ENCODE measurements around the gene TMEM213.

TMEM213 gene

DNA sequence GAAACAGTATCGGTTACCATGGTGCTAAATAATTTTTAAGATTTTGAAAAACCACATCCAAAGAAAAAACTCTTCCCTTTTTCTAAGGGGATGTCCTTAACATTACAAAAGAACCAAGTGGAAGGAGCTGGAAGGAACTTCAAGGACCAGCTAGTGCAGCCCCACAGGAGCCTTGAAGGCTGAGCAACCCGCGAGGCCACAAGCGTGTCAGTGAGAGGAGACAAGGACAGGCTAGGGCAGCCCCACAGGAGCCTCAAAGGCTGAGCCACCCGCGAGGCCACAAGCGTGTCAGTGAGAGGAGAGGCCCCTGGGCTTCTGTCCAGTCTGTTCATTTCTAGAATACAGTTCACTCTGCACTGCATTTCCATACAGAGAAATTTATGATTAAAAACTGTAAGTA lies 80.3 kb downstream of the TMEM213 start:
- DNase-seq: no peak

DNA sequence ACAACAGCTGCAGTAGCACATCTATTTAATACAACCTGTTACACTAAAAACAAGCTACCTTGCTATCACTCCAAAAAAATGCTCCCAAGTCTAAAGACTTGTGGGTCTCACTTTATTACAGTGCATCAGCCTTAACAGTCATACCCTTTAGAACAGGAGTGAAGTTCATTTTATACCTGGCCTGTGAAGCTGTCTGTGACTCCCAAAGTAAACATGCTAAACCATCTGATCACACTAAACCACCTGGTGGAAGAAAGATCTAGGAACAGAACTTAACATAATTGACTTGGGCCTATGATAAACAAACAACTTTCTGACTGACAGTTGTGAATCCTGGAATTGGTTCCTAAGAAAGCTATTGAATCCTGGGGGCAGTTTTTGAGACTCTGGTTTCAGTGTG lies 81.1 kb downstream of the TMEM213 start:
- no peak for DNase-seq

- no peak for DNase-seq
Measured at GRCh38 chr7:138879356-138879755, 81.6 kb downstream of the TMEM213 start.

DNA sequence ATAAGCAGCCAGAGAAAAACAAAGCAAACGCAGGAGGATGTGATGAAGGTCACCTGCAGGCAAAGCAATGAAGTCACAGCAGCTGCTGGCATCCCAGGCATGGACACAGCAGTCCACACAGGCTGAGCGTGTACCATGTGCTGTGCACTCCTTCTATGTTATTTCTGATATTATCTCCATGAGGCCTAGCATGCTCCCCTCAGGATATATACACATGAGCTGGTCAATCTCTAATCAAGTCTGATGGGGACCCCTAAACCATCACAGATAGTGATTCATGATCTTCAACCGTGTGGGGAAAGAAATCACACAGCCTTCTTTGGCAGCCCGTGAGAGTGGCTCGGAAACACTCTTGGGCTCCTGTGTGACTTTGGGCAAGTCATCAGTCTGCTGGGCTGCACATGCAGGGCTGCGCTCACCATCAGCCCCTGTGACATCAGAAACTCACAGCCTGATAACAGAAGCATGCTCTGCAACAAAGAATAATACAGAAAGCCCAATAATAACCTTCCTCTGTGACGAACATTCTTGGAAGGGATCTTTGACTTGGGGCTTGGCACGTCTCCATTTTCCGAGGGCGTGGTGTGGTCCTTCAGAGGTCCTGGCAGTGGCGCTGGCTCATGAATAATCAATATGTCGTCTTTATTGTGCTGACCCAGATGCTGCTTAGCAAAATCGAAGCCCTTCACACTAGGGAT lies 83.2 kb downstream of the TMEM213 start:
- DNase-seq: no peak

DNA sequence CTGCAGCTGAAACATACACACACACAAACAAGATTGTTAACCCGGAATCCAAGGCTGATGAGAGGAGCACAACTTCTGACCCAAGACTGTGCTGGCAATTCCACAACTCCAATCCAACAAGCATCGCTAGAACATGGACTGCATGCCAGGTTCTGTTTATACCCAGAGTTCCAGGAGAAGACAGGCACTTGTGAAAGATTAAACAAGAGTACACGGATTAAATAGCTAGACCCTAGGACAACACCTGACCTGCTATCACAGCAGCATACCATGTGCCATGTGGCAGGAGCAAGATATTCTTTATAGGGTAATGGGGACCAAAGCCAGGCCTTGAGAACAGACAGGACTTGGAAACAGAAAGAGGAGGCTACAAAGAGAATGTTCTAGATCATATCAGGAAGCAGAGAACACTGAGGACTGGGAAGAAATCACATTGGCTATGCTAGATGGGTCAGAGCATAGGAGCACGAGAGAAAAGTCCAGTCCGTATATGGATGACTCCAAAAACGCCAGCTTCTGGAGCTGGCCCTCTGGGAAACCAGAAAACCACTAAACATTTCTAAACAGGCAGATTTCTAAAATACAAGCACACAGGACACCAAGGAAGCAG lies 83.9 kb downstream of the TMEM213 start:
- no peak for DNase-seq

GRCh38 chr7:138882249-138882648 lies 84.5 kb downstream of the TMEM213 start:
- DNase-seq: no peak

DNA sequence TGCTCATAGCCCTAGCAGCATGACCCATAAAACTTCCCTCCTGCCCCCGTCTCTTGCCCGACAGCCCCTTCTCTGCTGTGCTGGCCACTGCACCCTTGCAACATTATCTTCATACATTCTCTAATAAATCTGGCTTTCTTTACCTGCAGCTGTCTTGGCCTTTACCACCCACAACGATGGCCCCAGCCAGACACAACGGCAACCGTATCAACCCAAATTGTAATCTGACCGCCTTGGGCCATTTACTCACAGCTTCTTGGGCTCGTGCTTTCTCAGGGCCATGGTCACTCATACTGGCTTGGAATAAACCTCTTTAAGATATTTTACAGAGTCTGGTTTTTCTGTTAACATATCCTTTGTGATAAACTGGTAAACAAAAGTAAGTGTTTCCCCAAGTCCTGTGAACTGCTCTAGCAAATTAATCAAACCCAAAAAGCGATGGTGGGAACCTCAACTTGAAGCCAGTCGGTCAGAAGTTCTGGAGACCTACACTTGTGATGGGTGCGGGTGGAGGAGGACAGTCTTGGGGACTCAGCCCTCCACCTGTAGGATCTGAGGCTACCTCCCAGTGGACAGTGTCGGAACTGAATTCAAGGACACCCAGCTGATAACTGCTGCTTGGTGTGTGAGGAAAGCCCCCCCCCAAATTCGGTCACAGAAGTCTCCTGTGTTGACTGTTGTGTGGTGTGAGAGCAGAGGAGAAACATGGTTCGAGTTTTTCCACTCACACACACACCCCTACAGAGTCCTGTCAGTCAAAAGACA lies 87.8 kb downstream of the TMEM213 start:
- no peak for DNase-seq

- peak; percentile 64 for DNase-seq
Measured at GRCh38 chr7:138886501-138886917, 88.7 kb downstream of the TMEM213 start.

DNA sequence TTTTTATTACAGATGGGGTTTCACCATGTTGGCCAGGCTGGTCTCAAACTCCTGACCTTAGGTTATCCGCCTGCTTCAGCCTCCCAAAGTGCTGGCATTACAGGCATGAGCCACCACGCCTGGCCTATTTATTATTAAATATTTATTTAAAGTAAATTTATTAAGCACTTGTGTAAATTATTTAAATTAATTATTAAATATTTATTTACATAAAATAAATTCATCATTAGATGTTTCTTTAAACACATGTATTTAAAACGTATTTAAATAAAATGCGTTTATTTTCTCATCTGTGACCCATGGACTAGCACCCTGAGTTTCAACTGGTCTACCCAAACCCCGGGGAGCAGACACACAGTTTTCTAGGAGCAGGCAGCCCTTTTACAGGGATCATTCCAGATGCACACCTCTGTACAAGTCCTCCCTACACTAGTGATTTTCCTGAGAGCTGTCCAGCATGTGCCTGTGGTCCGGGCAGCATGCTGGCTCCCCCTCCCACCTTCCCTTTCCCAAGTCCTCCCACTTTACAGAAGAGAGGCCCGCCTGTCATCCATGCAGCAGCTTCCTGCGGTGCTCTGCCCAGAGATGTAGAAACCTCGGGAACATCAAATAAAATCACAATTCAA lies 89.4 kb downstream of the TMEM213 start:
- DNase-seq: no peak

All from fibroblast of skin of abdomen (primary cell).